Measurements from ENCODE around the gene GATD1.
A peak's percentile ranks its signal among the peaks of the same experiment; 100 is the strongest.

GATD1 gene, protein sequence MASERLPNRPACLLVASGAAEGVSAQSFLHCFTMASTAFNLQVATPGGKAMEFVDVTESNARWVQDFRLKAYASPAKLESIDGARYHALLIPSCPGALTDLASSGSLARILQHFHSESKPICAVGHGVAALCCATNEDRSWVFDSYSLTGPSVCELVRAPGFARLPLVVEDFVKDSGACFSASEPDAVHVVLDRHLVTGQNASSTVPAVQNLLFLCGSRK

DNA sequence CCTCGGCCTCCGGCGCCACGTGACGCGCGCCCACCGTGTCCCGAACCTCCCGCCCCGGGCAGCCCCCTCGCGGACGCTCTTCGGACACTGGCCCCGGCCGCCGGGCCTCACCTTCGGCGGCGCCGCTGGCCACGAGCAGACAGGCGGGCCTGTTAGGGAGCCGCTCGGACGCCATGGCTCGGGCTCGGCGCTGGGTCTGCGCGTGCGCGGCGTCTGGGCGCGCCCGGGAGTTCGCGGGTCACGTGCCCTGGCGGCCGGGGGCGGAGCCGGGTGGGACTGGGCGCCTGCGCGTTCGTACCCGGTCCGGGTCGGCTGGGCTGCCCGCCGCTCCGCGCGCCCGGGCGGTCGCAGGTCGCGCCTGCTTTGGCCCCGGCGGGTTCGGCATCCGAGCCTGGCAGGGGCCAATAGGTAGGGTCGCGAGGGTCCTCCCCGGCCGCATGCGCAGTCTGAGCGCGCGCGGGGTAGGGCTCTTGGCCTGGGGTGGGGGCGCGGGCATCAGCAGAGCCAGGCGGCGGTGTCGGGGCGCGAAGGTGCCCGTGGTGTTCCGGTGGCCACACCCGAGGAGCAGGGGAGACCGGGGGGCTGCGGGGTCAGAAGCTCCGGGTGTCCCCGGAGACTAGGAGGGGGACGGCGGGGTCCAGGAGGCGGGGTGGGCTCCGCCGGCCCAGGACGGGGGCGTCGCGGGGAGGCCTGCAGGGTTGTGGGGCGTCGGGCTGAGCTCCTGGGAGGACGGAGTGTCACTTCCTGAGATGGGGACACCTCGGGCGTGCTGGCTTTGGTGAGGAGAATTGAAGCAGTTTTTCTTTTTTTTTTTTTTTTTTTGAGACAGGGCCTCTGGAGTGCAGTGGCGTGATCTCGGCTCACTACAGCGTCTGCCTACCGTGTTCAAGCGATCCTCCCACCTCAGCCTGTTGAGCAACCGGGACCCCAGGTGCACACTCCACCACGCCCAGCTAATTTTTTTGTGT lies at the start of gene GATD1:
GATD1 (minus strand) TSS at position 200 of the 968 bp plus-strand sequence; CDS start at position 175, 25 bp downstream.
- peak; percentile 89 for DNase-seq

DNA sequence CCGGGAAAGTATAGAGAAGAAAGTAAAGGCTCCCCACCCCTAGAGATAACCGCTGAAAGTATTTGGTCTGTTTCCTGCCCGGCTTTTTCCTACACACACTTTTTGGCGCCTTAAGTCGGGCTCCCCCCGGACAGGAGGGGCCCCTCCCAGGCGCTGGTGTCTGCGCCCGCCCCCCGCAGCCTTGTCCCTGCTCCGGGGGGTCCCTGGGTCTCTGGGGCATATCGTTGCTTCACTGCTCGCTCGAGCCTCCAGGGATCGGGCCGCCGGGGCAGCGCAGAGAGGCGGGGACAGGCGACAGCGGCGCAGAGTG lies 49.5 kb upstream of the GATD1 start:
- DNase-seq = no peak

DNA sequence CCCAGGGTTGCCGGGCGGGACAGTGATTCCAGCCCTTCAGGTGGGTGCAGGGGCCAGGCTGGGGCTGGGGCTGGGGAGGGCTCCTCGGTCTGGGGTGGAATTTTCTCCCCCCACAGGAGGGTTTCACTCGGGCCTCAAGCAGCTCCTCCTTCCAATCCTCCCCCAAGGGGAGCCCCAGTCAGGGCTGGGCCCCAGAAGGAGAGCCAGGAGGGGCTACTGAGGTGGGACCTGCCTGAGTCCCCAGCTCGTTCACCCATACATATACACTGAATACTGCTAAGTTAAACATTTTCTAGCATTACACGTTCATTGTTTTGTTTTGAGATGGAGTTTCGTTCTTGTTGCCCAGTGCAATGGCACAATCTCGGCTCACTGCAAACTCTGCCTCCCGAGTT lies 48.9 kb upstream of the GATD1 start:
- DNase-seq = no peak

DNA sequence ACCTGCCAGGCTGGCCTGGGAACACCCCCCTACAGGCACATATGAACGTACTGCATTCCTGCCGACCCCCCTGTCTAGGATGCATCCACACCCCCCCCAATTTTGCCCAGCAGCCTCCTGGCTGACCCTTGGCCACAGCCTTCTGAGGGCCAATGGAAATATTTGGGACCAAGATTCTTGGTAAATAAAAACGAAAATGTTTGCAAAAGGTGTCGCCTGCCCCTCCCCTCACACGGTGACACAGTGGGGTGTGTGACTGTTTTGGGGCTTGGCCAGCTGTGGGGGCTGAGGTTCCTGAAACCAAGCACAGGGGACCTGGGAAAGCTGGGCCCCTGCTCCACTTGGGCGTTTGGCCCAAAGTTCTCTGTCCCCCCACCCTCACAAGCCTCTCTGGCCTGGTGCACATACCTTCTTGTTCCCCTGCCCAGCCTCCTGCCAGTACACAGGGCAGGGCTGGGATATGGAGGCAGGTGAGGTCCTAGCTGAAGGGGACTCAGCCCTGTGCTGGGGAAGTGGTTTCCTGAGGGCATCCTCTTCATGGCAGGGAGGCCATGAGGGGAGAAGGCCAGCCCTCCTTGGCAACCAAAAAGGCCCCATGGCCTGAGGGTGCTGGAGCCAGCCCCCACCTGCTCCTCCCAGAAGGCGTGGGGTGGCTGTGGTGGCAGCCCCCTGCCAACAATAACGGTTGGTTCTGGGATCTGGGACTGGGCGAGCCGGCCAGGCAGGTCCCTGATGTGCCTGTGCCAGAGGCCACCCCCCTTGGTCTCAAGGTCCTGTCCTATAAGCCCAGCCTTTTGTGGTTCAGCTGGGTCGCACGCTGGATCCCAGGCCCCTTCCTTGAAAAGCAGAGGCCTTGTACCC lies 48.3 kb upstream of the GATD1 start:
- no peak for DNase-seq

DNA sequence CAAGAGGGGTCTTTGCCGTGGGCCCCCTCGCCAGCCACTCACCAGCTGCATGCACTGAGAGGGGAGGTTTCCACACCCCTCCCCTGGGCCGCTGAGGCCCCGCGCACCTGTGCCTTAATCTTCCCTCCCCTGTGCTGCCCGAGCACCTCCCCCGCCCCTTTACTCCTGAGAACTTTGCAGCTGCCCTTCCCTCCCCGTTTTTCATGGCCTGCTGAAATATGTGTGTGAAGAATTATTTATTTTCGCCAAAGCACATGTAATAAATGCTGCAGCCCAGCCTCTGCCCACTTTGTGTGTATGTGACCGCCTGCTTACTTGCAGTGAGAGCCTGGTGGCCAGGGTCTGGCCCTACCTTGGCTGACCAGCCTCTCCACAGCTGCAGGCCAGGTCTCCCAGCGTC lies 47.7 kb upstream of the GATD1 start:
- no peak for DNase-seq

DNA sequence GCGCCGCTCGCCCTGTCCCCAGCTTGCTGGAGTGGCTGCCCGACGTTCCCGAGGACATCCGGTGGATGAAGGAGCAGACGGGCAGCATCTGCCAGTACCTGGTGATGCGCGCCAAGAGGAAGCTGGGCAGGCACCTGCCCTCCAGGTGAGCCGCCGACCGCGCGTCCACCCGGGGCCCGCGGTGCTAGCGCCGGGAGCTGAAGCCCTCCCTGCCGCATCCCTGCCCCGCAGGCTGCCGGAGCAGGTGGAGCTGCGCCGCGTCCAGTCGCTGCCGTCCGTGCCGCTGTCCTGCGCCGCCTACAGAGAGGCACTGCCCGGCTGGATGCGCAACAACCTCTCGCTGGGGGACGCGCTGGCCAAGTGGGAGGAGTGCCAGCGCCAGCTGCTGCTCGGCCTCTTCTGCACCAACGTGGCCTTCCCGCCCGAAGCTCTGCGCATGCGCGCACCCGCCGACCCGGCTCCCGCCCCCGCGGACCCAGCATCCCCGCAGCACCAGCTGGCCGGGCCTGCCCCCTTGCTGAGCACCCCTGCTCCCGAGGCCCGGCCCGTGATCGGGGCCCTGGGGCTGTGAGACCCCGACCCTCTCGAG lies 47.1 kb upstream of the GATD1 start:
- DNase-seq = no peak

DNA sequence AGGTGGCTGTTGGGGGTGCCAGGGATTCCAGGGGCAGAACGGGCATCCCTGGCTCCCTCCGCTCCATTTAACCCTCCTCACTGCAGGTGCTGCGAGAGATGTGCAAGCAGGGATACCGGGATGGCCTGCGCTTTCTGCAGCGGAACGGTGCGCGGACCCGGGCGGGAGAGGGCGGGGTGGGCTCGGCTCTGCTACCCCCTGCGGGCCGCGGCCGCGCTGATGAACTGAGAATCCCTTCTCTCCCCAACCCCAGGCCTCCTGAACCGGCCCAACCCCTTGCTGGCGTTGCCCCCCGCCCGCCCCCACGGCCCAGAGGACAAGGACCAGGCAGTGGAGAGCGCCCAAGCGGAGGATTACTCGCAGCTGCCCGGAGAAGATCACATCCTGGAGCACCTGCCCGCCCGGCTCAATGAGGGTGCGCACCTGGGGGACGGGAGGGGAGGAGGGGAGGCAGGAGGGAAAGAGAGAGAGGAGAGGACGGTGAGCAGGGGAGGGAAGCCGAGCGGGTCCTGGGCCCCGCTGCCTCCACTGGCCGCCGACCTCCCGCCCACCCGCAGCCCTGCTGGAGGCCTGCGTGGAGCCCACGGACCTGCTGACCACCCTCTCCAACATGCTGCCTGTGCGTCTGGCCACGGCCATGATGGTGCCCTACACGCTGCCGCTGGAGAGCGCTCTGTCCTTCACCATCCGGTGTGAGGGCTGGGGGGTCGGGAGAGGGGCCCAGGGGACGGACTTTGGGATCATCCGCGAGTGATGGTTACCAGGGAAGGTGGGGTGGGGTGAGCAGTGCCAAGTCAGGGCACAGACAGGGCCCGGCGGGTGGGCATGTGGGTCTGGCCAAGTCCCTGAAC lies 46.4 kb upstream of the GATD1 start:
- DNase-seq = no peak

DNA sequence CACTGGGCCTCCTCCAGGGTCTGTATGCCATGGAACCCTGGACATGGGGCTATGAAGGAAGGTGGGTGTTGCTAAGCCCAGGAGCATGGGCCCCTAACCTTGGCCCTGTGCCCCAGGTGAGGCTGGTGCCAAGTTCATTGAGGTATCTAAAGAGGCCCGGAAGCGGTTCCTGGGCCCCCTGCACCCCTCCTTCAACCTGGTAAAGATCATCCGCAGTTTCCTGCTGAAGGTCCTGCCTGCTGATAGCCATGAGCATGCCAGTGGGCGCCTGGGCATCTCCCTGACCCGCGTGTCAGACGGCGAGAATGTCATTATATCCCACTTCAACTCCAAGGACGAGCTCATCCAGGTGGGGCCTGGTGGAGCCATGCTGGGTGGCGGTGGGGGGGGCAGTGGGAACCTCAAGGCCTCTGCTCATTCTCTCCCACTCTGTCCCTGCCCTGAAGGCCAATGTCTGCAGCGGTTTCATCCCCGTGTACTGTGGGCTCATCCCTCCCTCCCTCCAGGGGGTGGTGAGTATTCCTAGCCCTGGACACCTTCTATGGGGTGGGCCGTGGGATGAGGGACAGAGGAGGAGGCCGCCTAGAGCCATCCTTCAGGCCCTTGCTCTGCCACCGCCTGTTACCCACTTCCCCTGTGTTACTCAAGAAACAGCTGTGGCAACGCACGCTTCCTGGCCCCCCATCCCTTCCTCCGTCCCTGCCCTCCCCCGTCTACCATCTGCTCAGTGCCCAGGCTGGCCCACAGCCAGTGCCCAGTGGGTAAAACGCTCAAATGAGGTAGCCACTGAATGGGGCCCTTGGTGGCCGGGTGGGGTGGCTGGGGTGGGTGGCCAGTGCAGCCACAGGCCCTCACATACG lies 44.5 kb upstream of the GATD1 start:
- no peak for DNase-seq

DNA sequence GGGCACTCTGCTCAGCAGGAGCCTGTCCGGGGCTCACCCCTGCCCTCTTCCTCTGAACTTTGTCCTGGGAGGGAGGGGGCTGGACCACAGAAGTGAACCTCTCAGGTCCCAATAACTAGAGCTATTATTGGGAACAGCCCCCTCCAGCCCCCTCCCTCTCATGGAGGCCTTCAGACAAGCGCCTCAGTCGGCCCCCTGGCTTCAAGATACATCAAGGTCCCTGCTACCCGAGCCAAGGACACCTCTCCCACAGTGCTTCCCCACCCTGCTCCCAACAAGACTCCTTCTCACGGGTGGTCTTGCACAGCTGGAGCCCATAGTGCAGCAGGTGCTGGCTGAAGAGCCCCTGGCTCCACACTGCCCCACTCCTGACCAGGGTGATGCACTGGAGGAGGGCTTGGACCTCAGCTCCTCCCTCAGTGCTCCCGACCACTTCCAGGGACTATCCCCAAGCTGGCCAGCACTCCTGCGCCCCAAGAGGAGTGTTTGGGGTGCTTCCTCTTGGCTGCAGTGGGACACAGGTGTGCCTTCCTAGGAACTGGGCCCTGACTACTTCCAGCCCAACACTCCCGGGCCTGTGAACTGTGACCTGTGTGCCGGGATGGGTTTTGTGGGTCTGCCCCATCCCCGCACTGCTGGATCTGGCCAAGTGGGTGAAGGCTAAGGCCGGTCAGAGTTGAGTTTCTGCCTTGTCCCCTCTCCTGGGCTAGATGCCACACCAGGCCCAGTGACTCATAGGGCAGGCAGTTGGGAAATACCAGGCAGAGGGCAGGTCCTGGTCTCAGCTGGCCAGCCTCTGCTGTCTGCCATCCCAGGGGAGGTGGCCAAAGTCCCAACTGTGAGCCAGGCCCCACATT lies 43.6 kb upstream of the GATD1 start:
- DNase-seq = no peak

DNA sequence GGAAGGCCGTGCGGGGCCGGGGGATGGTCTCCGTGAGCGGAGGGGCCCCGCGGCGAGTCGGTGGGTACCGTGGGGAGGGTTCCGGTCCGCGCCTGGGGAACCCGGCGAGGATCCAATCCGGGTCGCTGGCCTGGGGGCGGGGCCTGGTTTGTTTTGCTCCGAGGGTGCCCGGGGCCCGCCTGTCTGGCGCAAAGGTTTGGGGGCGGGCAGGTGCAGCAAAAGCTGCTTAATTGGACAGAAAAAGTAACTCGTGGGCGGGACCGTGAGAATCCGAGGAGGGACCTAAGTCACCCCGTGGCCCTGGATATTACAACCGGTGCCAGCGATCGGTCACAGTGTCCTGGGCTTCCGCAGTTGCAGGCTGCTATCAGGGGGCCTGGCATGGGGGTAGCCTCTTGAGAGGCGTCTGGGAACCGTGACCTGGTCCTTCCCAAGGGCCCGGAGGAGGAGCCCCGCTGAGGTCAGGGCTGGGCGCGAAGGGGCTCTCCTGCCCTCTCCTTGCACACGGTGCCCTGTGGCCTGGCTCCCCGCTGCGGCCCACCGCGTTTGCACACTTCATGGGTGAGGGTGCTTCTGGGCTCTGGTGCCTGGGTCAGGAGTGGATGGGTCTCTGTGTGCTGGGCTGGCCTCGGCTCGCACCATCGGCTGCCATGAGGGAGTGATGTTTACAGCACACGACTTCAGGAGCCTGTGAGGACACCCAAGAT lies 42.8 kb upstream of the GATD1 start:
- peak; percentile 93 for DNase-seq

DNA sequence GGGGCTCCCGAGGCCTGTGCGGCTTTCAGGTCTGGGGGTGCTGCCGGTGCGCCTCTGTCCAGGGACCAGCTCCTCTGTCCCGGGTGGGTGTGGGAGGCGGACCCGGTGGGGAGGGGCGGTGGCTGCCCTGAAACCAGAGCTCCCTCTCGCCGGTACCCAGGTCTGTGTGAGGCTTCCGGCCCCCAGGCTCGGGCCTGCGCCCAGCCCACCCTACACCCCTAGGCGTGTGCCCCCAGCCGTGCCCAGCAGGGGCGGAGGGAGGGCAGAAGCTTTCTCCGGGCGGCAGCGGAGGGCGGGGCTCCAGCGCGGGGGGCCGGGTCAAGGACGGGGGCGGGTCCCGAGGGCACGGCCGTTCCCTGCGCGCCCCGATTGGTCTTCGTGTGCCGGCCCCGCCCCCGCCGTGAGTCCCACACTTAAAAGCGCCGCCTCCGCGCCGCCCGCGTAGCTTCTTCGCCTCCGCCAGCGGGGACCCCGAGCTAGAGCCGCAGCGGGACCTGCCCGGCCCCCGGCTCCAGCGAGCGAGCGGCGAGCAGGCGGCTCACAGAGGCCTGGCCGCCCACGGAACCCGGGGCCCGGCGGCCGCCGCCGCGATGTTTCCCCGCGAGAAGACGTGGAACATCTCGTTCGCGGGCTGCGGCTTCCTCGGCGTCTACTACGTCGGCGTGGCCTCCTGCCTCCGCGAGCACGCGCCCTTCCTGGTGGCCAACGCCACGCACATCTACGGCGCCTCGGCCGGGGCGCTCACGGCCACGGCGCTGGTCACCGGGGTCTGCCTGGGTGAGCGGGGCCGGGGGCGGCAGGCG lies 42.0 kb upstream of the GATD1 start:
- DNase-seq = peak; percentile 82

DNA sequence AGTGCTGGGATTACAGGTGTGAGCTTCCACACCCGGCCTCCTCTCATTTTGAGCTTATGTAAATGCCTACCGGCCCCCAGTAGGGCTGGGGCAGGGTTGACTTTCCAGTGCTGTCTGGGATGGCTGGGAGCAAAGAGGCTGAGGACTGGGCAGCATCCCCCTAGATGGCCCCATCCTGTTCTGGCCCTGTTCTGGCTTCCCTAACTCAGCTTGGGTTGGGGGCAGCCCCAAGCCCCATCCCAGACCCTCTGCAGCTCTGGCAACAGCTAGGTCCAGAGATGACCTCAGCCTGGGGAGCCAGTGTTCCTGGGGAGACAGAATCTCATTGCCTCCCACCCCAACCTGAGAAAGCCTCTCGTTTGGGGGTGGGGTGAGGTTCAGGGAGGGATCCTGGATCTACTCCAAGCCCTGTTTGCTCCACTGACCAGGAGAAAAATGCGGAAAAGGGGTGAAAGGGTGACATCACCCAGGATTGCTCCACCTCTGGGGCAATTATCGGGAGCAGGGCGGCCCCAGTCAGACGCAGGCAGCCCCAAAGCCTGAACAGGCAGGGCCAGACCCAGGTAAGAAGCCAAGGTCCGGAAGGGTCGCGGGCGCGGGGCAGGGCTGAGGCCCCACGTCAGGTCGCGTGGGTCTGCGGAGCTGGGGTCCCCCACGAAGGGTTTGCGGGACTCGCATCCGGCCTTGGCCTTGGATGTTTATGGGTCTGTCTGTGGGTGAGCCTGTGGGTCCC lies 41.3 kb upstream of the GATD1 start, which contains the start of gene PNPLA2:
PNPLA2 (plus strand) TSS at position 519 of the 733 bp plus-strand sequence. CDS start 805 bp downstream, outside the sequence.
- DNase-seq = no peak

DNA sequence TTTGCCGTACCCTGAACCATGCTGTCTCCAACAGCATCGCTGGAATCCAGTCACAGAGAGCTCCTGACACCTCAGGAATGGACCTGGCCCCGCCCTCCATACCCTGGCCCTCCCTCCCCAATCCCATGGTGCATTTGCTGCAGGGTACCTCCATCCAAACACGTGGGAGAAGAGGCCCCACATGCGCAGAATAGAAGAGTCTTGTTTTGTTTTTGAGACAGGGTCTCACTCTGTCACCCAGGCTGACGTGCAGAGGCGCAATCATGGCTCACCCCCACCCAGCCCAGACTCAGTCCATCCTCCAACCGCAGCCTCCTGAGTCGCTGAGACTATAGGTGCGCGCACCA lies 39.1 kb upstream of the GATD1 start:
- DNase-seq = no peak

DNA sequence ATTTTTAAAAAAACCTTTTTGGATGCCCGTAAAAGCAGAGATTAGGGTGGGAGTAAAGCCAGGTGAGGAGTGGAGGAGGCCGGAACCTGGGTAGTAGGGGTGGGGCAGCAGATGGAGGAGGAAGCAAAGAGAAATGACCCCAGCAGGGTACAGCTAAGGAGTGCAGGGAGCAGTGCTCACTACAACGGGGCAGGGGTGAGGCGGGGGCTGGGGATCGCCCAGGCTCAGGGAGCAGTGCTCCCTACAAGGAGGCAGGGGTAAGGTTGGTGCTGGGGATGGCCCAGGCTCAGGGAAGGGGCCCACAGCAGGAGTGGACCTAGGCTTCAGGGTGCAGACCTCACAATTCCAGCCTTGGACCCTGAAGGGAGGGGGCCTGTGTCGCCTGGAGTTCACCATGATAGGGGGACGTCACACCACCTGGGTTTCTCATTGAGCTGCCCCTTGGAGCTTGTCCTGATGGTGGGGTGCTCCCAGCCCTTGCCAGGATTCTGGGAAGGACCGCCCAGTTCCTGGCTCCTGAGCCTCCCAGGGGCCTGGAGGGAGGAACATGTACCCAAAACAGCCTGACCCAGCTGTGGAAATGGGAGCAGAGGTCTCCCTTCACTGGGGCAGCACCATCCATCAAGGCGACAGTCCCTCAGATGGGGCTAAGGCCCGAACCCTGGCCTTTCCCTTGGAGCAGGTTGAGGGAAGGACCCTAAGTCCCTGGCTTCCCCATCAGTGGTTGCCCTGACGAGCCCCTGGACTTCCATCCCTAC lies 38.6 kb upstream of the GATD1 start:
- no peak for DNase-seq

DNA sequence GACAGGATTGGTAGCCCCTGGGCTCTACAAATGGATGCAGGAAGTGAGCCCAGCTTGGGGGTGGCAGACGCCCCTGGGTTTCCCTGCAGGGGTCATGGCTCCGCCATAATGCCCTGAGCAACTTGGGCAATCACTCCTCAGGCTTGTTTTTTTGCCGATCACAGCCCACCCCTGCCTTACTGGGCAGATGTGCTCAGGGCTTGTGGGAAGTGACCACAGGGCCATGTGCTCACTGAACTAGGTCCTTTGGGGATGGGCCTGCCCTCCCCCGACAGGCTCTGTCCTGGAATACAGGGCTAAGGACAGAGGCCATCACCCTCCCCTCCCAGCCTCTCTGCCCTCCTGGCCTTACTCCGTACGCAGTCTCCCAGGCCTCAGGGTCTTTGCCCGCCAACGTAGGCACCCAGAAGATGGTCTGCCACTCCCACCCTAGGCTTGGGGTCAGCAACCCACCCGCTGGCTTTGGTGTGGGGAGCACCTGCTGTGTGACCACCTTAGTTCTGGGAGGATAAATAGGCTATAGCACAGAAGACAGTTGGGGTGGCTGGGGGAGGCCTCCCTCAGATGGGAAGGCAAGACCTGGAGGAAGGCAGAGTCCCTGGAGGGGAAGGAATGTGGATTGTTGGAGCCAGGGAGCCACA lies 36.3 kb upstream of the GATD1 start:
- DNase-seq = no peak

DNA sequence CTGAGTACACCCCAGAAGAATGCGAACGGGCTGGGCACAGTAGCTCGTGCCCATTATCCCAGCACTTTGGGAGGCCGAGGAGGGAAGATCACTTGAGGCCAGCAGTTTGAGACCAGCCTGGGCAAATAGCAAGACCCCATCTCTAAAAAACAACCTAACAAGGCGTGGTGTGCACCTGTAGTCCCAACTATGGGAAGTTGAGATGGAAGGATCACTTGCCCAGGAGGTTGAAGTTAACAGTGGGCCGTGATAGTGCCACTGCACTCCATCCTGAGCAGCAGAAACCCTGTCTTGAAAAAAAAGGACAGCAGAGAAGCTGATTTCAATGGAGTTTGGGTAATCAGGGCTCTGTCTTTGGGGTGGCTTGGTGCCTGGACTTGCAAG lies 35.8 kb upstream of the GATD1 start:
- no peak for DNase-seq

DNA sequence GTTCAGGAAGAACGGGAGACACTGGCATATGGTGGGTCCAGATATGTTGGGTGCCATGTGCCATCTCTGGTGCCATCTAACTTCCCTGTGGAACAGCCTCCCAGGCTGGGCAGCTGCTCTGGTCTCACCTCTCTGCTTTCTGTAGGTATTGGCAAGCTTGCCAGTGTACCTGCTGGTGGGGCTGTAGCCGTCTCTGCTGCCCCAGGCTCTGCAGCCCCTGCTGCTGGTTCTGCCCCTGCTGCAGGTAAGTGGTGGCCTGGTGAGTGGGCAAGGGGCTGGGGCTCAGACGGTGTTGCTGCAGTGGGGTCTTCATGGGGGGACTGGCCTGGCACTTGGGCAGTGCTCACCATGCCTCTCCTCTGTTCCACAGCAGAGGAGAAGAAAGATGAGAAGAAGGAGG lies 35.1 kb upstream of the GATD1 start:
- no peak for DNase-seq
